GM12864 (cell line): ENCODE results near the gene DGCR8.

Experiments
- DNase-seq: peaks from one replicate; pipeline ENCODE4 v3.0.0-alpha.2; 2011; ENCODE audit warnings: low read depth
- H3K4me3 ChIP-seq: 2 replicates; pipeline ENCODE4 v1.5.1; 2011; ENCODE audit warnings: mild to moderate bottlenecking, low read depth, low read length, control low read depth
- CTCF ChIP-seq: IDR thresholded peaks from 2 replicates; pipeline ENCODE4 v1.5.1; 2011; ENCODE audit warnings: low read depth, mild to moderate bottlenecking, moderate library complexity, low read length, control low read depth, inconsistent platforms; ENCODE audit errors: missing control alignments

DGCR8 gene

GRCh38 chr22:20102203-20102780, 22.3 kb downstream of the DGCR8 start:
- no peak for DNase-seq
- no peak overlapping the region for H3K4me3 ChIP-seq
- TF ChIP-seq CTCF = no peak

GRCh38 chr22:20105456-20106204, 25.6 kb downstream of the DGCR8 start:
- no peak overlapping the region for H3K4me3 ChIP-seq
- DNase-seq = no peak
- no peak for TF ChIP-seq CTCF

- no peak overlapping the region for H3K4me3 ChIP-seq
- no peak for TF ChIP-seq CTCF
- DNase-seq = no peak
Observed at GRCh38 chr22:20106205-20106848, 26.3 kb downstream of the DGCR8 start.

GRCh38 chr22:20106849-20107237, 26.8 kb downstream of the DGCR8 start:
- H3K4me3 ChIP-seq = no peak overlapping the region
- TF ChIP-seq CTCF = no peak
- no peak for DNase-seq

- H3K4me3 ChIP-seq = no peak overlapping the region
- no peak for TF ChIP-seq CTCF
- no peak for DNase-seq
Observed at GRCh38 chr22:20107471-20107901, 27.4 kb downstream of the DGCR8 start.

- TF ChIP-seq CTCF = no peak
Observed at GRCh38 chr22:20107951-20108756, 28.1 kb downstream of the DGCR8 start.

More at GRCh38 chr22:20107951-20108756, 28.1 kb downstream of the DGCR8 start:
- no peak overlapping the region for H3K4me3 ChIP-seq
- DNase-seq = no peak
